ENCODE data around the gene DENND2C. TPM values are rescaled to one million over a fixed set of nuclear protein-coding genes. Genes with fewer than 3 reads are reported as not detected.

Gene DENND2C
- total and polyA plus RNA-seq, 2 of the 13 experiments (the other 11 are each of a cell fraction or from before 2014, with no cell fraction given) = 0.08 to 0.33 TPM

DNA sequence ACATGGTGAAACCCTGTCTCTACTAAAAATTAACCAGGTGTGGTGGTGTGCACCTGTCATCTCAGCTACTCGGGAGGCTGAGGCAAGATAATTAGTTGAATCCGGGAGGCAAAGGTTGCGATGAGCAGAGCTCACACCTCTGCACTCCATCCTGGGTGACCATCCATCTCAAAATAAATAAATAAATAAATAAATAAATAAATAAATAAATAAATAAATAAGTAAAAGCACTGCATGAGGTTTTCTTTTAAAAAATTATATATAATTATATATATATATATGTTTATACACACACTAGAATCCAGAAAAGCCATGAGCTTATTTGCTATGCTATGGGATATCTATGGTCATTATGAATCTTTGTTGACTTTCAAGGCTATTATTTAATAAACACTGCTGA is 23.1 kb upstream of the DENND2C start:
- BruUV-seq (replicated peaks) = no TSS peak
- FAIRE-seq = no peak

More for the DNA sequence above, 23.1 kb upstream of the DENND2C start:
- Histone ChIP-seq H3K9ac (ENCODE audit: insufficient read depth, low read depth, low read length) (no peak overlapping the region), H3K4me3 (replicated peaks in 1 of 3; ENCODE audit: insufficient read depth in 1 of 3, low read depth in 2 of 3, low read length in 3 of 3) (no peak overlapping the region), H3K4me1 (ENCODE audit: insufficient read depth, low read length) (no peaks in the 10 kb centered on the region), H3K36me3 (replicated peaks in 1 of 2; ENCODE audit: control insufficient read depth in 1 of 2, insufficient read depth in 2 of 2, low read length in 2 of 2) (no peaks in the 10 kb centered on the region), H3K4me2 (ENCODE audit: low read depth, low read length) (no peak overlapping the region), H3K27me3 (ENCODE audit: control insufficient read depth in 1 of 2, insufficient read depth in 2 of 2, low read length in 2 of 2) (no peaks in the 10 kb centered on the region), H2AFZ (ENCODE audit: low read length) (no peak overlapping the region), H4K20me1 (ENCODE audit: insufficient read depth, low read length) (no peaks in the 10 kb centered on the region), H3K79me2 (ENCODE audit: insufficient read depth, low read length) (no peaks in the 10 kb centered on the region), H3K9me3 (ENCODE audit: low read length) (no peaks in the 10 kb centered on the region), H3K27ac (ENCODE audit: extremely low read length, insufficient read depth, low read length) (no peak overlapping the region)
- DNase-seq (ENCODE audit: low spot score) (no peak), ATAC-seq (no peak)
- in situ Hi-C loops (cut with HindIII; ENCODE audit: extremely low pct_ligation_motif_present, low pct_unique_long_range_greater_than_20kb) = loop anchor here (25.0 kb wide), 1 partner anchor 331 kb away; no protein-coding TSS in a partner anchor
- TF ChIP-seq, protein P1, sequence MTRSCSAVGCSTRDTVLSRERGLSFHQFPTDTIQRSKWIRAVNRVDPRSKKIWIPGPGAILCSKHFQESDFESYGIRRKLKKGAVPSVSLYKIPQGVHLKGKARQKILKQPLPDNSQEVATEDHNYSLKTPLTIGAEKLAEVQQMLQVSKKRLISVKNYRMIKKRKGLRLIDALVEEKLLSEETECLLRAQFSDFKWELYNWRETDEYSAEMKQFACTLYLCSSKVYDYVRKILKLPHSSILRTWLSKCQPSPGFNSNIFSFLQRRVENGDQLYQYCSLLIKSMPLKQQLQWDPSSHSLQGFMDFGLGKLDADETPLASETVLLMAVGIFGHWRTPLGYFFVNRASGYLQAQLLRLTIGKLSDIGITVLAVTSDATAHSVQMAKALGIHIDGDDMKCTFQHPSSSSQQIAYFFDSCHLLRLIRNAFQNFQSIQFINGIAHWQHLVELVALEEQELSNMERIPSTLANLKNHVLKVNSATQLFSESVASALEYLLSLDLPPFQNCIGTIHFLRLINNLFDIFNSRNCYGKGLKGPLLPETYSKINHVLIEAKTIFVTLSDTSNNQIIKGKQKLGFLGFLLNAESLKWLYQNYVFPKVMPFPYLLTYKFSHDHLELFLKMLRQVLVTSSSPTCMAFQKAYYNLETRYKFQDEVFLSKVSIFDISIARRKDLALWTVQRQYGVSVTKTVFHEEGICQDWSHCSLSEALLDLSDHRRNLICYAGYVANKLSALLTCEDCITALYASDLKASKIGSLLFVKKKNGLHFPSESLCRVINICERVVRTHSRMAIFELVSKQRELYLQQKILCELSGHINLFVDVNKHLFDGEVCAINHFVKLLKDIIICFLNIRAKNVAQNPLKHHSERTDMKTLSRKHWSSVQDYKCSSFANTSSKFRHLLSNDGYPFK (CRISPR knock-in tag; IDR thresholded peaks at IDR 0.05; ENCODE audit: borderline replicate concordance) = no peak
- TF ChIP-seq, protein P2, sequence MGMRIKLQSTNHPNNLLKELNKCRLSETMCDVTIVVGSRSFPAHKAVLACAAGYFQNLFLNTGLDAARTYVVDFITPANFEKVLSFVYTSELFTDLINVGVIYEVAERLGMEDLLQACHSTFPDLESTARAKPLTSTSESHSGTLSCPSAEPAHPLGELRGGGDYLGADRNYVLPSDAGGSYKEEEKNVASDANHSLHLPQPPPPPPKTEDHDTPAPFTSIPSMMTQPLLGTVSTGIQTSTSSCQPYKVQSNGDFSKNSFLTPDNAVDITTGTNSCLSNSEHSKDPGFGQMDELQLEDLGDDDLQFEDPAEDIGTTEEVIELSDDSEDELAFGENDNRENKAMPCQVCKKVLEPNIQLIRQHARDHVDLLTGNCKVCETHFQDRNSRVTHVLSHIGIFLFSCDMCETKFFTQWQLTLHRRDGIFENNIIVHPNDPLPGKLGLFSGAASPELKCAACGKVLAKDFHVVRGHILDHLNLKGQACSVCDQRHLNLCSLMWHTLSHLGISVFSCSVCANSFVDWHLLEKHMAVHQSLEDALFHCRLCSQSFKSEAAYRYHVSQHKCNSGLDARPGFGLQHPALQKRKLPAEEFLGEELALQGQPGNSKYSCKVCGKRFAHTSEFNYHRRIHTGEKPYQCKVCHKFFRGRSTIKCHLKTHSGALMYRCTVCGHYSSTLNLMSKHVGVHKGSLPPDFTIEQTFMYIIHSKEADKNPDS (CRISPR knock-in tag; IDR thresholded peaks at IDR 0.05) = no peak
- TF ChIP-seq ZNF564 (CRISPR knock-in tag; IDR thresholded peaks at IDR 0.05) (no peak), HIVEP1 (CRISPR knock-in tag; IDR thresholded peaks at IDR 0.05) (no peak), DMAP1 (CRISPR knock-in tag; IDR thresholded peaks at IDR 0.05) (no peak), SIX1 (CRISPR knock-in tag; IDR thresholded peaks at IDR 0.05; ENCODE audit: borderline replicate concordance) (no peak), ZNF841 (CRISPR knock-in tag; IDR thresholded peaks at IDR 0.05; ENCODE audit: borderline replicate concordance) (no peak), KAT8 (CRISPR knock-in tag; IDR thresholded peaks at IDR 0.05) (no peak), ZNF746 (CRISPR knock-in tag; IDR thresholded peaks at IDR 0.05) (no peak), RBAK (CRISPR knock-in tag; IDR thresholded peaks at IDR 0.05) (no peak), SMARCE1 (IDR thresholded peaks at IDR 0.05; ENCODE audit: borderline replicate concordance) (no peak), SIN3A (IDR thresholded peaks at IDR 0.05; ENCODE audit: borderline replicate concordance, low read depth, low read length) (no peak), NR2F6 (IDR thresholded peaks at IDR 0.05) (no peak), NR2F6 (CRISPR knock-in tag; IDR thresholded peaks at IDR 0.05) (no peak)
- TF ChIP-seq, protein P3, sequence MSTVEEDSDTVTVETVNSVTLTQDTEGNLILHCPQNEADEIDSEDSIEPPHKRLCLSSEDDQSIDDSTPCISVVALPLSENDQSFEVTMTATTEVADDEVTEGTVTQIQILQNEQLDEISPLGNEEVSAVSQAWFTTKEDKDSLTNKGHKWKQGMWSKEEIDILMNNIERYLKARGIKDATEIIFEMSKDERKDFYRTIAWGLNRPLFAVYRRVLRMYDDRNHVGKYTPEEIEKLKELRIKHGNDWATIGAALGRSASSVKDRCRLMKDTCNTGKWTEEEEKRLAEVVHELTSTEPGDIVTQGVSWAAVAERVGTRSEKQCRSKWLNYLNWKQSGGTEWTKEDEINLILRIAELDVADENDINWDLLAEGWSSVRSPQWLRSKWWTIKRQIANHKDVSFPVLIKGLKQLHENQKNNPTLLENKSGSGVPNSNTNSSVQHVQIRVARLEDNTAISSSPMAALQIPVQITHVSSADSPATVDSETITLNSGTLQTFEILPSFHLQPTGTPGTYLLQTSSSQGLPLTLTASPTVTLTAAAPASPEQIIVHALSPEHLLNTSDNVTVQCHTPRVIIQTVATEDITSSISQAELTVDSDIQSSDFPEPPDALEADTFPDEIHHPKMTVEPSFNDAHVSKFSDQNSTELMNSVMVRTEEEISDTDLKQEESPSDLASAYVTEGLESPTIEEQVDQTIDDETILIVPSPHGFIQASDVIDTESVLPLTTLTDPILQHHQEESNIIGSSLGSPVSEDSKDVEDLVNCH (CRISPR knock-in tag; IDR thresholded peaks at IDR 0.05) = no peak
- TF ChIP-seq, protein P4, sequence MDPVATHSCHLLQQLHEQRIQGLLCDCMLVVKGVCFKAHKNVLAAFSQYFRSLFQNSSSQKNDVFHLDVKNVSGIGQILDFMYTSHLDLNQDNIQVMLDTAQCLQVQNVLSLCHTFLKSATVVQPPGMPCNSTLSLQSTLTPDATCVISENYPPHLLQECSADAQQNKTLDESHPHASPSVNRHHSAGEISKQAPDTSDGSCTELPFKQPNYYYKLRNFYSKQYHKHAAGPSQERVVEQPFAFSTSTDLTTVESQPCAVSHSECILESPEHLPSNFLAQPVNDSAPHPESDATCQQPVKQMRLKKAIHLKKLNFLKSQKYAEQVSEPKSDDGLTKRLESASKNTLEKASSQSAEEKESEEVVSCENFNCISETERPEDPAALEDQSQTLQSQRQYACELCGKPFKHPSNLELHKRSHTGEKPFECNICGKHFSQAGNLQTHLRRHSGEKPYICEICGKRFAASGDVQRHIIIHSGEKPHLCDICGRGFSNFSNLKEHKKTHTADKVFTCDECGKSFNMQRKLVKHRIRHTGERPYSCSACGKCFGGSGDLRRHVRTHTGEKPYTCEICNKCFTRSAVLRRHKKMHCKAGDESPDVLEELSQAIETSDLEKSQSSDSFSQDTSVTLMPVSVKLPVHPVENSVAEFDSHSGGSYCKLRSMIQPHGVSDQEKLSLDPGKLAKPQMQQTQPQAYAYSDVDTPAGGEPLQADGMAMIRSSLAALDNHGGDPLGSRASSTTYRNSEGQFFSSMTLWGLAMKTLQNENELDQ (CRISPR knock-in tag; IDR thresholded peaks at IDR 0.05; ENCODE audit: borderline replicate concordance) = no peak
- POLR2A ChIA-PET = no interaction called here
- intact Hi-C loops (cut with micrococcal nuclease; ENCODE audit: unreplicated experiment) = no loop called here
- CTCF ChIA-PET (ENCODE audit: low intra/inter-chr PET ratio, low total read pairs) = no interaction called here
- WGBS (ENCODE audit: low lambda C conversion rate) = 41% methylated on average over 3 of the region's 3 CpGs
